ENCODE measurements around the gene RAB31.

The RAB31 gene

DNA sequence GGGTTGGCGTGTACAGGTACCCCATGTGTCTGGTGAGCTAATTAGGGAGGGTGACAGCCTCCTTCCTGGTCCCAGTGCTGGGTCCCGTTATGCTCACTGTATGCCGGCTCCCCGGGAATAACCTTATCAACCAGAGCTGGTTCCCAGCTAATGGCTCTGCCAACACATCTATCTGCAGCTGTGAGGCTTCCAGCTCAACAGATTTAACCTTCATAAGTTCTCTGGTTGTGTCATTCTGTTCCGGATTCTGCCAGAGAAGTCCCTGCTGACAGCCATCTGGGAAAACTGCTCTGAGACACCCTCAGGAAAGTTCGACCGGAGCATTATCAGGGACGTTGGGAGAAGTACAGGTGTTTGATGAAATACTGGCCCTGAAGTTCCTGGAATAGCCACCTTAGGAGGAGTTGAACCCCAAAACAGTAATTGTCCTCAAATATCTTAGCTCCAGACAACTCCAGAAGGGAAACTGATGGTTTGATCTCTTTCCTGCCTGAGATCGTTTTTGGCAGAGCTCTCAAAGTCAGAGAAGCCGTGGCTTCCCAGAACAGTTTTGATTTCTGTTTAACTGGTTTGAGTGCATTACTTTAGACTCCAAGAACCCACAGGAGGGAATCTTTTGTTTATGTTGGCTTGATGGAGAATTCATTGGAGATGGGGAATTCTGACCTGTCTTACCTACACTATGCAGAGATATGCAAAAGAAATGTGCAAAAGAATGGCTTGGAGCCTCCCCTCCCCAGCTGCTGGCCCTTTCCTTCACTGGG lies 138.2 kb downstream of the RAB31 start:
- TF ChIP-seq, protein P1, sequence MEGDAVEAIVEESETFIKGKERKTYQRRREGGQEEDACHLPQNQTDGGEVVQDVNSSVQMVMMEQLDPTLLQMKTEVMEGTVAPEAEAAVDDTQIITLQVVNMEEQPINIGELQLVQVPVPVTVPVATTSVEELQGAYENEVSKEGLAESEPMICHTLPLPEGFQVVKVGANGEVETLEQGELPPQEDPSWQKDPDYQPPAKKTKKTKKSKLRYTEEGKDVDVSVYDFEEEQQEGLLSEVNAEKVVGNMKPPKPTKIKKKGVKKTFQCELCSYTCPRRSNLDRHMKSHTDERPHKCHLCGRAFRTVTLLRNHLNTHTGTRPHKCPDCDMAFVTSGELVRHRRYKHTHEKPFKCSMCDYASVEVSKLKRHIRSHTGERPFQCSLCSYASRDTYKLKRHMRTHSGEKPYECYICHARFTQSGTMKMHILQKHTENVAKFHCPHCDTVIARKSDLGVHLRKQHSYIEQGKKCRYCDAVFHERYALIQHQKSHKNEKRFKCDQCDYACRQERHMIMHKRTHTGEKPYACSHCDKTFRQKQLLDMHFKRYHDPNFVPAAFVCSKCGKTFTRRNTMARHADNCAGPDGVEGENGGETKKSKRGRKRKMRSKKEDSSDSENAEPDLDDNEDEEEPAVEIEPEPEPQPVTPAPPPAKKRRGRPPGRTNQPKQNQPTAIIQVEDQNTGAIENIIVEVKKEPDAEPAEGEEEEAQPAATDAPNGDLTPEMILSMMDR (IDR thresholded peaks at IDR 0.05; ENCODE audit: poor library complexity, severe bottlenecking): no peak
- H3K36me3 ChIP-seq (ENCODE audit: low read depth): no peaks in the 10 kb centered on the region; the same call in 1 of the 2 replicates
- no peak for DNase-seq (ENCODE audit: low spot score)
- no peak overlapping the region for H3K27ac ChIP-seq (ENCODE audit: poor library complexity, severe bottlenecking)
- H3K4me3 ChIP-seq (ENCODE audit: severe bottlenecking): no peak overlapping the region
- H3K9me3 ChIP-seq (ENCODE audit: severe bottlenecking): no peaks in the 10 kb centered on the region
- no peak for ATAC-seq (ENCODE audit: low read depth)
- peaks cover 16% of the 10 kb centered on the region for H3K4me1 ChIP-seq (ENCODE audit: insufficient read depth, poor library complexity, severe bottlenecking)
- no peaks in the 10 kb centered on the region for H3K27me3 ChIP-seq (ENCODE audit: insufficient read depth, poor library complexity, severe bottlenecking)

DNA sequence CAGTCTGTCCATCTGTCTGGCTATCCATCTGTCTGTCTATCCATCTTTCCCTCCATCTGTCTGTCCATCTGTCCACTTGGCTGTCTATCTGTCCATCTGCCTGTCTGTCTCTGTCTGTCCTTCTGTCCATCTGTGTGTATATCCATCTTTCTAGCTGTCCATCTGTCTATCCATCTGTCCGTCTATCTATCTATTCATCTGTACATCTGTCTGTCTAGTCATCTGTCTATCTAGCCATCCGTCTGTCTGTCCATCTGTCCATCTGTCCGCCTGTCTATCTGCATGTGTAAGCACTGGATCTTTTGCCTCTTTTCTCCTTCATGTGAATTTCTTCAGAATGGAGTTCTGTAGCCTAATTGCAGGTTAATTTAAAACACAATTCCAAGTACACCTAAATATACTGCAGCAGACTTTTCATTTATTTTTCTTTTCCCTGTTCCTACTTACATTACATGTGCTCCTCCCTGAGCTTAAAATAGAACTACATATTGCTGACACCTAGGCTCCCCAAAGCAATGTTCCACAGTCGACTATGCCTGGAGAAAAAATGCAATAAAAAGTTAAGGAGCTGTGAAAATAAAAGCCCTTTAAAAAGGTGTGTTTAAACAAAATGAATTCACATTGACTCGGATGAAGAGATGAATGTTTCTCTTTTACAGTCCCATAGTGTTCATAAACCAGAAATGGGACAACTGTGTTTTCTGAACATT lies 140.2 kb downstream of the RAB31 start:
- TF ChIP-seq, protein P1 (IDR thresholded peaks at IDR 0.05; ENCODE audit: poor library complexity, severe bottlenecking): no peak
- DNase-seq (ENCODE audit: low spot score) (no peak), ATAC-seq (ENCODE audit: low read depth) (no peak)
- Histone ChIP-seq H3K36me3 (ENCODE audit: low read depth) (no peaks in the 10 kb centered on the region; the same call in none of the 2 replicates), H3K4me1 (ENCODE audit: insufficient read depth, poor library complexity, severe bottlenecking) (peaks cover 23% of the 10 kb centered on the region), H3K27me3 (ENCODE audit: insufficient read depth, poor library complexity, severe bottlenecking) (no peaks in the 10 kb centered on the region), H3K4me3 (ENCODE audit: severe bottlenecking) (no peak overlapping the region), H3K9me3 (ENCODE audit: severe bottlenecking) (no peaks in the 10 kb centered on the region), H3K27ac (ENCODE audit: poor library complexity, severe bottlenecking) (no peak overlapping the region)

DNA sequence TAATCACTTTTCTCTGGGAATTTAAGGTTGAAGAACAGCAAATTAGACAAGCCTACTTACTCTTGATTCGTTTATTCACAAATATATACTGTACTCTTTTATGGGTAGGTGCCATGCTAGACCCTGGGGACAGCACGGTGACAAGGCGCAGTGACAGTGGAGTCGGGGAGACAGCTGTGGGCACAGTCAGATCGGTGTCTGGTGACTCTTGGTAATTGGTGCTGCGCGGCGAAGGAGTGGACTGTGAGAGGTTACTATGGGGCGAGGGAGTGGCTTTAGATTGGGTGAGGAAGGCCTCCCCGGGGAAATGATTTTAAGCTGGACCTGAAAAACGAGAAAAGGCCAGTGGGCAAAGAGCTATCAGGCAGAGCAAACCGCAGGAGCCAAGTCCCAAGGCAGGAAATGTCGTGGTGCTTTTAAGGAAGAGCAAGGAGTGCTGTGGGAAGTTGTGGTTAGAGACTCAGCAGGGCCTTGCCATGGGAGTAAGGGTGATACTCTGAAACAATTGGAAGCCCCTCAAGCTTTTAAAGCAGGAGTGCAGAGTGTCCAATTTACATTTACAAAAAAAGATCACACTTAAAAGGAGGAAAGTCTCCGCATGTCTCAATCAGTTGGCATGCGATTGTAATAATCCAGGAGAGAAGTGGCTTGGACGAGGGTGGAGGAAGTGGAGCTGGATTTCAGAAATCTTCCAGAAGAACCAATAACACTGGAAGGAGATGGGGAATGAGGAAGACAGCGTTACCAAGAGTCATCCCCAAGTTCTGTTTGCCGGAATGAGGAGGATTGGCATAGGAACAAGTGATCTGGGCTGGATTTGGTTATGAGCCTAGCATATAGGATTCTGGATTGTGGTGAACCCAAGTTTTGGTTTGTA lies 141.5 kb downstream of the RAB31 start:
- TF ChIP-seq, protein P1 (IDR thresholded peaks at IDR 0.05; ENCODE audit: poor library complexity, severe bottlenecking): no peak
- H3K27me3 ChIP-seq (ENCODE audit: insufficient read depth, poor library complexity, severe bottlenecking): no peaks in the 10 kb centered on the region

DNA sequence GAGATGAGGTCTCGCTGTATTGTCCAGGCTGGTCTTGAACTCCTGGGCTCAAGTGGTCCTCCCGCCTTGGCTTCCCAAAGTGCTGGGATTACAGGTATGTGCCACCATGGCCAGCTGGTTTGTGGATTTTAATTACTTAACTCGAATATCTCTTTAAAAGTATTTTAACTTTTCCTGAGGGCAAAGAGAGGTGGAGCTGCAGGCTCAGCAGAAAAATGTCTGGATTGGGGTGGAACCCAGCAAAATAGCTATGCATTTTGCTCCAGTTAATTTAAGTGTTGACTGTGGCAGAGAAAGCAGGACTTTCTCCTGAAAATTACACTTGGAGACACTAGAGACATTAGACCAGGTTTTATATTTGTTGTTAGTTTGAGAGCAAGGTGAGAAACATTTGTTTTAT lies 142.2 kb downstream of the RAB31 start:
- TF ChIP-seq, protein P1 (IDR thresholded peaks at IDR 0.05; ENCODE audit: poor library complexity, severe bottlenecking): no peak

More for the DNA sequence above, 141.5 kb downstream of the RAB31 start:
- H3K4me3 ChIP-seq (ENCODE audit: severe bottlenecking): no peak overlapping the region
- DNase-seq (ENCODE audit: low spot score) (no peak), ATAC-seq (ENCODE audit: low read depth) (no peak)
- no peak overlapping the region for H3K27ac ChIP-seq (ENCODE audit: poor library complexity, severe bottlenecking)
- peaks cover 23% of the 10 kb centered on the region for H3K4me1 ChIP-seq (ENCODE audit: insufficient read depth, poor library complexity, severe bottlenecking)
- H3K9me3 ChIP-seq (ENCODE audit: severe bottlenecking): no peaks in the 10 kb centered on the region
- H3K36me3 ChIP-seq (ENCODE audit: low read depth): no peaks in the 10 kb centered on the region; the same call in none of the 2 replicates

More for the DNA sequence above, 142.2 kb downstream of the RAB31 start:
- no peak for DNase-seq (ENCODE audit: low spot score)
- H3K9me3 ChIP-seq (ENCODE audit: severe bottlenecking): no peaks in the 10 kb centered on the region
- peaks cover 23% of the 10 kb centered on the region for H3K4me1 ChIP-seq (ENCODE audit: insufficient read depth, poor library complexity, severe bottlenecking)
- H3K4me3 ChIP-seq (ENCODE audit: severe bottlenecking): no peak overlapping the region
- no peaks in the 10 kb centered on the region; the same call in none of the 2 replicates for H3K36me3 ChIP-seq (ENCODE audit: low read depth)
- no peaks in the 10 kb centered on the region for H3K27me3 ChIP-seq (ENCODE audit: insufficient read depth, poor library complexity, severe bottlenecking)
- H3K27ac ChIP-seq (ENCODE audit: poor library complexity, severe bottlenecking): no peak overlapping the region
- ATAC-seq (ENCODE audit: low read depth): no peak

All from RWPE2 (cell line).